SK-N-SH treated with all-trans-retinoic acid at 6 μM for 48 hours (cell line): Measurements from ENCODE around the gene C18orf54.

Experiments used
- ATAC-seq: fragments of 200-7000 bp; cut with Tn5 transposase; 3 replicates; pipeline ENCODE4 v1.9.1; 2020; ENCODE audit warnings: mild to moderate bottlenecking, moderate library complexity
- CREB5 ChIP-seq: fragments of 250-450 bp; sonication (Bioruptor Pico); IDR thresholded peaks from 2 replicates; pipeline ENCODE4 v1.5.1; 2020; ENCODE audit warnings: low read depth, mild to moderate bottlenecking, moderate library complexity
- CSRNP3 ChIP-seq: fragments of 250-450 bp; sonication (Bioruptor Pico); IDR thresholded peaks from 2 replicates; pipeline ENCODE4 v1.5.1; 2021; ENCODE audit warnings: mild to moderate bottlenecking, moderate library complexity
- PATZ1 ChIP-seq: fragments of 250-450 bp; sonication (Bioruptor Pico); IDR thresholded peaks from 2 replicates; pipeline ENCODE4 v1.8.0; 2020; ENCODE audit warnings: mild to moderate bottlenecking, moderate library complexity, borderline replicate concordance
- SNAI2 ChIP-seq: fragments of 250-450 bp; sonication (Bioruptor Pico); IDR thresholded peaks from 2 replicates; pipeline ENCODE4 v1.5.0; 2020; ENCODE audit warnings: mild to moderate bottlenecking, moderate library complexity

The C18orf54 gene

GRCh38 chr18:54423831-54424230, 66.1 kb downstream of the C18orf54 start (continued):
- TF ChIP-seq PATZ1 (CRISPR knock-in tag) (no peak), CSRNP3 (no peak)

GRCh38 chr18:54426085-54426665, 68.5 kb downstream of the C18orf54 start:
- TF ChIP-seq SNAI2 (no peak), CREB5 (CRISPR knock-in tag) (no peak)
- ATAC-seq: no peak
